MM.1S (cell line): ENCODE data around the gene BRD3.
"Not testable (repeated sequence)": the region's sequence is repeated elsewhere in the genome, so short reads cannot be mapped to it uniquely, and the experiment has no call there.

Source experiments
- DNase-seq: peaks from one replicate; pipeline ENCODE4 v3.0.0-alpha.2; 2015
- H2AFZ ChIP-seq: fragments of 300-600 bp; sonication (generic); 2 replicates; pipeline ENCODE4 v1.6.0; 2016; ENCODE audit warnings: antibody characterized with exemption, low read length
- H3F3A ChIP-seq: fragments of 300-600 bp; sonication (generic); 2 replicates; pipeline ENCODE4 v1.6.1; 2016; ENCODE audit warnings: mild to moderate bottlenecking, antibody characterized with exemption, low read length, moderate library complexity, mixed read lengths; ENCODE audit not compliant: insufficient read depth
- H3K27ac ChIP-seq: fragments of 300-600 bp; sonication (generic); 2 replicates; pipeline ENCODE4 v1.5.1; 2016; ENCODE audit warnings: mild to moderate bottlenecking, low read length
- H3K27me3 ChIP-seq: fragments of 300-600 bp; sonication (generic); replicated peaks from 2 replicates; pipeline ENCODE4 v1.6.0; 2016; ENCODE audit warnings: low read length; ENCODE audit not compliant: insufficient read depth
- H3K36me3 ChIP-seq: fragments of 300-600 bp; sonication (generic); replicated peaks from 2 replicates; pipeline ENCODE4 v1.6.1; 2016; ENCODE audit warnings: mild to moderate bottlenecking, low read length, mixed read lengths; ENCODE audit not compliant: insufficient read depth
- H3K4me1 ChIP-seq: fragments of 300-600 bp; sonication (generic); 2 replicates; pipeline ENCODE4 v1.6.1; 2016; ENCODE audit warnings: low read length, mixed read lengths
- H3K4me2 ChIP-seq: fragments of 300-600 bp; sonication (generic); 2 replicates; pipeline ENCODE4 v1.6.0; 2016; ENCODE audit warnings: low read depth, low read length
- H3K4me3 ChIP-seq: fragments of 300-600 bp; sonication (generic); 2 replicates; pipeline ENCODE4 v1.5.1; 2016; ENCODE audit warnings: low read length, mixed read lengths
- H3K79me2 ChIP-seq: fragments of 300-600 bp; sonication (generic); 2 replicates; pipeline ENCODE4 v1.6.1; 2016; ENCODE audit warnings: mixed run types, low read length, mixed read lengths
- H3K9ac ChIP-seq: fragments of 300-600 bp; sonication (generic); 2 replicates; pipeline ENCODE4 v1.6.1; 2016; ENCODE audit warnings: low read length, mixed read lengths
- H3K9me2 ChIP-seq: fragments of 300-600 bp; sonication (generic); replicated peaks from 2 replicates; pipeline ENCODE4 v1.6.1; 2016; ENCODE audit warnings: mild to moderate bottlenecking, low read length, mixed read lengths; ENCODE audit not compliant: insufficient read depth
- H3K9me3 ChIP-seq: fragments of 300-600 bp; sonication (generic); replicated peaks from 2 replicates; pipeline ENCODE4 v1.6.1; 2016; ENCODE audit warnings: mild to moderate bottlenecking, low read length, mixed read lengths; ENCODE audit not compliant: insufficient read depth
- H4K20me1 ChIP-seq: fragments of 300-600 bp; sonication (generic); 2 replicates; pipeline ENCODE4 v1.6.1; 2016; ENCODE audit warnings: mild to moderate bottlenecking, low read length, moderate library complexity, mixed read lengths; ENCODE audit not compliant: insufficient read depth
- CTCF ChIP-seq: fragments of 300-600 bp; sonication (generic); IDR thresholded peaks from 2 replicates; pipeline ENCODE4 v1.5.1; 2016; ENCODE audit warnings: antibody characterized with exemption, low read length, mixed read lengths
- EZH2 ChIP-seq: fragments of 300-600 bp; sonication (generic); optimal IDR thresholded peaks from 2 replicates; pipeline ENCODE3; 2017; ENCODE audit warnings: low read depth, mild to moderate bottlenecking, antibody characterized with exemption, low read length, mixed read lengths
- EZH2phosphoT487 ChIP-seq: fragments of 300-600 bp; sonication (generic); IDR thresholded peaks from 2 replicates; pipeline ENCODE4 v1.6.1; 2018; ENCODE audit warnings: antibody characterized with exemption, low read length

BRD3 gene

GRCh38 chr9:134085674-134086073, 17.8 kb upstream of the BRD3 start:
- H3K4me1 ChIP-seq = no peaks in the 10 kb centered on the region
- H3K36me3 ChIP-seq = no peaks in the 10 kb centered on the region
- no peaks in the 10 kb centered on the region for H3K9me3 ChIP-seq
- H3K27ac ChIP-seq = no peak overlapping the region
- no peak overlapping the region for H2AFZ ChIP-seq
- H4K20me1 ChIP-seq = no peaks in the 10 kb centered on the region
- TF ChIP-seq CTCF (no peak), EZH2phosphoT487 (no peak), EZH2 (no peak)
- no peak overlapping the region for H3K4me3 ChIP-seq
- no peaks in the 10 kb centered on the region for H3K9me2 ChIP-seq
- H3K9ac ChIP-seq = no peak overlapping the region
- H3K4me2 ChIP-seq = no peak overlapping the region
- no peaks in the 10 kb centered on the region for H3F3A ChIP-seq
- peaks cover 73% of the 10 kb centered on the region for H3K27me3 ChIP-seq
- no peaks in the 10 kb centered on the region for H3K79me2 ChIP-seq
- DNase-seq = no peak

GRCh38 chr9:134083451-134083850, 15.6 kb upstream of the BRD3 start:
- no peak overlapping the region for H3K27ac ChIP-seq
- H3K79me2 ChIP-seq = no peaks in the 10 kb centered on the region
- no peak overlapping the region for H3K4me2 ChIP-seq
- H2AFZ ChIP-seq = no peak overlapping the region
- DNase-seq = no peak
- H3K9me2 ChIP-seq = no peaks in the 10 kb centered on the region
- no peaks in the 10 kb centered on the region for H4K20me1 ChIP-seq
- H3K36me3 ChIP-seq = no peaks in the 10 kb centered on the region
- TF ChIP-seq EZH2 = no peak
- no peak for TF ChIP-seq EZH2phosphoT487
- TF ChIP-seq CTCF = no peak
- H3K4me1 ChIP-seq = 0 out of 2 replicates have a peak, but pooled peaks cover 4% of the 10 kb centered on the region
- peaks cover 84% of the 10 kb centered on the region for H3K27me3 ChIP-seq
- H3F3A ChIP-seq = no peaks in the 10 kb centered on the region
- no peak overlapping the region for H3K4me3 ChIP-seq
- no peak overlapping the region for H3K9ac ChIP-seq
- H3K9me3 ChIP-seq = no peaks in the 10 kb centered on the region

GRCh38 chr9:134076644-134077043, 8.8 kb upstream of the BRD3 start:
- no peaks in the 10 kb centered on the region for H3K79me2 ChIP-seq
- TF ChIP-seq EZH2 (no peak), EZH2phosphoT487 (no peak), CTCF (no peak)
- no peaks in the 10 kb centered on the region for H3K9me2 ChIP-seq
- H3F3A ChIP-seq = no peaks in the 10 kb centered on the region
- H3K4me3 ChIP-seq = no peak overlapping the region
- no peaks in the 10 kb centered on the region for H4K20me1 ChIP-seq
- H3K27ac ChIP-seq = no peak overlapping the region
- peaks cover 85% of the 10 kb centered on the region for H3K27me3 ChIP-seq
- no peaks in the 10 kb centered on the region for H3K9me3 ChIP-seq
- no peaks in the 10 kb centered on the region for H3K36me3 ChIP-seq
- no peak for DNase-seq
- H2AFZ ChIP-seq = no peak overlapping the region
- H3K9ac ChIP-seq = no peak overlapping the region
- 0 out of 2 replicates have a peak, but pooled peaks cover 4% of the 10 kb centered on the region for H3K4me1 ChIP-seq
- H3K4me2 ChIP-seq = no peak overlapping the region

GRCh38 chr9:134075689-134076088, 7.9 kb upstream of the BRD3 start:
- H3K79me2 ChIP-seq, H3K9me3 ChIP-seq, H3K4me3 ChIP-seq, H2AFZ ChIP-seq, H3K27ac ChIP-seq, H3K9me2 ChIP-seq, H3F3A ChIP-seq, H3K9ac ChIP-seq, DNase-seq, H3K4me1 ChIP-seq, H4K20me1 ChIP-seq, H3K4me2 ChIP-seq, H3K36me3 ChIP-seq: not testable (repeated sequence)
- H3K27me3 ChIP-seq = peaks cover 86% of the 10 kb centered on the region
